ENCODE results near the gene TST.

GRCh38 chr22:37056246-37056645 lies 37.0 kb upstream of the TST start:
- TF ChIP-seq POLR2A (IDR thresholded peaks at IDR 0.05) (no peak), CTCF (IDR thresholded peaks at IDR 0.05) (no peak), POLR2AphosphoS5 (IDR thresholded peaks at IDR 0.05) (no peak), EP300 (IDR thresholded peaks at IDR 0.05) (no peak)
